ENCODE data around the gene NRCAM. TPM values are rescaled to one million over a fixed set of nuclear protein-coding genes. Genes with fewer than 3 reads are reported as not detected.

Gene NRCAM
- total RNA-seq, 1 donor from 2014 or later: 7.9 TPM

DNA sequence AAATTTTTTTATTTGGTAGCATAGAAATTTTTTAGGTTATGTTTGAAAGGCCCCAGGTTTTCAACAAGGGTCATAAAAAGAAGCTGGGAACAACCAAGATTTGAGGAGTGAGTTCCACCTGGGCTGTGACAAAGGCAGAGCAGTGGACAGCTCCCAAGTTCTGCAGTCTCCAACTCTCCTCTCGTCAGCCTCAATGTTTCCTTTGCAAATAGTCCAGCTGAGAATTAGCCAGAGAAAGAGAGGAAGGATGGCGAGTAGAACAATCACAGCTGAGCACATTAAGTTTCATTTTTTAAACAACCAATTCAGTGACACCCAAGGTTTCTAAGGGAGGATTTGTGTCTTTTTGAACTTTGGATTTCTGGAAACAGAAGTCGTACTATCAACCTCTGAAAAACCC lies 143.2 kb downstream of the NRCAM start:
- no peaks in the 10 kb centered on the region for H3K4me1 ChIP-seq
- no peaks in the 10 kb centered on the region for H3K9me3 ChIP-seq
- DNase-seq (ENCODE audit: extremely low spot score in 2 of 2): no peak
- TF ChIP-seq, protein P1, sequence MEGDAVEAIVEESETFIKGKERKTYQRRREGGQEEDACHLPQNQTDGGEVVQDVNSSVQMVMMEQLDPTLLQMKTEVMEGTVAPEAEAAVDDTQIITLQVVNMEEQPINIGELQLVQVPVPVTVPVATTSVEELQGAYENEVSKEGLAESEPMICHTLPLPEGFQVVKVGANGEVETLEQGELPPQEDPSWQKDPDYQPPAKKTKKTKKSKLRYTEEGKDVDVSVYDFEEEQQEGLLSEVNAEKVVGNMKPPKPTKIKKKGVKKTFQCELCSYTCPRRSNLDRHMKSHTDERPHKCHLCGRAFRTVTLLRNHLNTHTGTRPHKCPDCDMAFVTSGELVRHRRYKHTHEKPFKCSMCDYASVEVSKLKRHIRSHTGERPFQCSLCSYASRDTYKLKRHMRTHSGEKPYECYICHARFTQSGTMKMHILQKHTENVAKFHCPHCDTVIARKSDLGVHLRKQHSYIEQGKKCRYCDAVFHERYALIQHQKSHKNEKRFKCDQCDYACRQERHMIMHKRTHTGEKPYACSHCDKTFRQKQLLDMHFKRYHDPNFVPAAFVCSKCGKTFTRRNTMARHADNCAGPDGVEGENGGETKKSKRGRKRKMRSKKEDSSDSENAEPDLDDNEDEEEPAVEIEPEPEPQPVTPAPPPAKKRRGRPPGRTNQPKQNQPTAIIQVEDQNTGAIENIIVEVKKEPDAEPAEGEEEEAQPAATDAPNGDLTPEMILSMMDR (IDR thresholded peaks at IDR 0.05): no peak
- TF ChIP-seq POLR2A (IDR thresholded peaks at IDR 0.05): no peak
- no peak for TF ChIP-seq POLR2AphosphoS5 (IDR thresholded peaks at IDR 0.05; ENCODE audit: insufficient read depth in 1 of 2, low read depth in 1 of 2)
- H3K27ac ChIP-seq: no peak overlapping the region
- H3K4me3 ChIP-seq: no peak overlapping the region
- no peaks in the 10 kb centered on the region for H3K27me3 ChIP-seq
- intact Hi-C loops (cut with DNase I): no loop called here
- no peaks in the 10 kb centered on the region for H3K36me3 ChIP-seq

DNA sequence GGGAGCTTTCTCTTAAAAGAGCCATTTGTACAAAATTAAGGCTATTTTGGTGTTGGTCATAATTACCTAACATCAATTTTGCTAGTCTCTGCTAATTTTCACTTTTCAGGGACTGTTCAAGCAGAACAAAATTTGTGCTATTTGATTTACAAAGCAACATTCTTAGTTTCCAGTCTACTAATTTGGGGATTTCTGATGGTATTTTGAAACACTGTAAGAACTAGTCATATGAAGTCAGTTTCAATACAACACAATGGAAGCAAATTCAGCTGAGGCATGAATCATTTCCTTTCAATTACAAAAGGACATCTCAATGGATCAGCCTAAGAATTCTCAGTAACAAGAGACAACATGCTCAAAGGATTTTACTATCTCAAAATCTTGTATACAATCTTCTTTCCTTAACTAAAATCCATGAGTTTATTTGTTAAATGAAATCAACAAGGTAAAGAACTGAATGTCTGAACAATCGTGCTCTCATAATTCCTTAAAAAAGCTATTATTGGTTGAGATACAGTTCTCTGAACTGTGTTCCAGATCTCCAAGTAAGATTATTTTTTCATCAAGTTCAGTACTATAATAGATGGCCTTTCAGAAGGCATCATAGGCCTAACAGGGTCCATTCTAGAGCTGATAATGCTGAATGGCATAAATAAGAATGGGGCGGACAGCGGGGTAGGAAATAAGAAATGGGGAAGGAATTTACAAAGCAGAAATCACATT lies 144.6 kb downstream of the NRCAM start:
- H3K4me1 ChIP-seq: no peaks in the 10 kb centered on the region
- H3K36me3 ChIP-seq: no peaks in the 10 kb centered on the region
- intact Hi-C loops (cut with DNase I): no loop called here
- TF ChIP-seq POLR2AphosphoS5 (IDR thresholded peaks at IDR 0.05; ENCODE audit: insufficient read depth in 1 of 2, low read depth in 1 of 2): peak in 1 of 2 donors; percentile 44
- no peak for TF ChIP-seq POLR2A (IDR thresholded peaks at IDR 0.05)
- H3K4me3 ChIP-seq: no peak overlapping the region
- DNase-seq (ENCODE audit: extremely low spot score in 2 of 2): no peak
- no peaks in the 10 kb centered on the region for H3K27me3 ChIP-seq
- no peaks in the 10 kb centered on the region for H3K9me3 ChIP-seq
- H3K27ac ChIP-seq: no peak overlapping the region

DNA sequence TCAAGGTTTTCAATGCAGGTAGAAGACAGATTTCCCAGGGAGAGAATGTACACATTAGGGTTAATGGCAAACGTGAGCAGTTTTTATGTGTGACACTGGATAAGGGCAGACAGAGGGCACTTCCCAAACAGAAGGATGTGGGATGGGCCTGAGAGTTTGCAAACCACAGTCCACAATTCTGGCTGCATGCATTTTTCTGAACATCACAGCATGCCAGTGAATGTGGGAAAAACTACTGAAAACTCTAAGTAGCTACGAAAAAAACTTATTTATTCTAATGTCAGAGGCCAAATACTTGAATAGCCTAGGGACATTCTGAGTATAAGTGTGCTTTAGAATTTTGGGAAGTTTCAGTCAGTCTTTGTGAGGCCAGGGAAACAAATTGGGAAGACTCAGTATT lies 145.9 kb downstream of the NRCAM start:
- Histone ChIP-seq H3K4me3 (no peak overlapping the region), H3K27ac (no peak overlapping the region), H3K36me3 (no peaks in the 10 kb centered on the region), H3K9me3 (no peaks in the 10 kb centered on the region), H3K27me3 (no peaks in the 10 kb centered on the region), H3K4me1 (no peaks in the 10 kb centered on the region)
- TF ChIP-seq POLR2AphosphoS5 (IDR thresholded peaks at IDR 0.05; ENCODE audit: insufficient read depth in 1 of 2, low read depth in 1 of 2) (no peak), POLR2A (IDR thresholded peaks at IDR 0.05) (no peak)
- TF ChIP-seq, protein P1 (IDR thresholded peaks at IDR 0.05): no peak
- no peak for DNase-seq (ENCODE audit: extremely low spot score in 2 of 2)
- intact Hi-C loops (cut with DNase I): no loop called here

DNA sequence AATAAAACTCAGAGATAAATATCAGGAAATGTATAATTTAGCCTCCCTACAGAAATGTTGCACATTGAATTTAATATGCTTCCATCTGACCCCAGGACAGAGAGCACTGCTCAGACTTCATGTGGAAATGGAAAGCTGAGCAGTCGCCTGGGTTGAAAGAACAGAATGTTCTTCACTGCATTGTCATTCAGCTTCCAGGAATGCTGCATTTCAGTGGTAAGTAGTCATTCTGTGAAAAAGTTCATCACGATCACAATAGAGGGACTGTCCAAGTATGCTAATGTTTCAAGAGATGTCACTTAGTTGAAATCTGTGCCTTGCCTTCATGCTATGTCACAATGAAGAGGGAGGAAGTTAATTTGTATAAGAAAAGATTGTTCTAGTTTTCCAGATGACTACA lies 147.3 kb downstream of the NRCAM start:
- Histone ChIP-seq H3K4me3 (no peak overlapping the region), H3K9me3 (no peaks in the 10 kb centered on the region), H3K27me3 (no peaks in the 10 kb centered on the region), H3K36me3 (no peaks in the 10 kb centered on the region), H3K4me1 (no peaks in the 10 kb centered on the region), H3K27ac (no peak overlapping the region)
- peak in 1 of 2 donors; percentile 43 for TF ChIP-seq POLR2AphosphoS5 (IDR thresholded peaks at IDR 0.05; ENCODE audit: insufficient read depth in 1 of 2, low read depth in 1 of 2)
- no peak for TF ChIP-seq POLR2A (IDR thresholded peaks at IDR 0.05)
- intact Hi-C loops (cut with DNase I): no loop called here
- no peak for DNase-seq (ENCODE audit: extremely low spot score in 2 of 2)

DNA sequence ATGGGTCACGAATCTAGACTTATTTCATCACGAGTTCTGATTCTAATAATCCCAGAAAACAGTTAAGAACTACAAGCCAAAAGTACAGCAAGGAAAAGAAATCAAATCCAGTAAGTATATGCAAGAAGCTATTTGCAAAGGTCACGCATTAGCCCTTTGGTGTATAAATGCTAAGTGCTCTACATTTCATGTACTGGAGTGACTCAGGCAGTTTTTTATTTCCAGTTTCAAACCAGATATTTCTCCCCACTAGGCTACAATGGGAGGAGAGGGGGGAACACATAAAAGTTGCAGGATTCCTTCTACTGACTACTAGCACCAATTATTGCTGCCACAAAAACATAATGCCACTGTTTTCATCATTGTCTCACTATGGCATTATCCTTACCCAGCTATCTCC lies 148.0 kb downstream of the NRCAM start:
- no peaks in the 10 kb centered on the region for H3K36me3 ChIP-seq
- TF ChIP-seq POLR2AphosphoS5 (IDR thresholded peaks at IDR 0.05; ENCODE audit: insufficient read depth in 1 of 2, low read depth in 1 of 2): no peak
- no peak for TF ChIP-seq POLR2A (IDR thresholded peaks at IDR 0.05)
- TF ChIP-seq, protein P1 (IDR thresholded peaks at IDR 0.05): no peak
- no peaks in the 10 kb centered on the region for H3K4me1 ChIP-seq
- intact Hi-C loops (cut with DNase I): no loop called here
- no peak overlapping the region for H3K27ac ChIP-seq
- no peaks in the 10 kb centered on the region for H3K27me3 ChIP-seq
- no peak for DNase-seq (ENCODE audit: extremely low spot score in 2 of 2)
- H3K9me3 ChIP-seq: no peaks in the 10 kb centered on the region
- no peak overlapping the region for H3K4me3 ChIP-seq

DNA sequence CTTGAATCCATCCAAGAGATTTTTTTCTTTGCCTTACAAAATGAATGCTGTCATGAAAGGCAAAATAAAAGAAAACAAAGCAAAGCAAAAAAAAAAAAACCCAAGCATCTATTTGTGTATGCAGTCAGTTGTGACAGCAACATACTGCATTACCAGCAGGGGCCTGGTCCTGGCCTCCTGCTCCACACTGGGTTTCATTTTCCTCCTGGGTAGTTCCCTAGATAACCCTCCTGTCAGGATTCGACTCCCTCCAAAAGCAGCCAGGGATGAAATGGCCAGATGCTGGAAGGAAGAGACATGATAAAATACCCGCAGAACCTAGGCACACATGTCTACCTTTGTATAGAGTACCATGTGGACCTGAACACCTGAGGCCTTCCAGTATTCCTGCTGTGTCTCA lies 148.6 kb downstream of the NRCAM start:
- Histone ChIP-seq H3K36me3 (no peaks in the 10 kb centered on the region), H3K9me3 (no peaks in the 10 kb centered on the region), H3K27ac (no peak overlapping the region), H3K4me3 (no peak overlapping the region), H3K4me1 (no peaks in the 10 kb centered on the region), H3K27me3 (no peaks in the 10 kb centered on the region)
- DNase-seq (ENCODE audit: extremely low spot score in 2 of 2): no peak
- intact Hi-C loops (cut with DNase I): no loop called here
- TF ChIP-seq POLR2A (IDR thresholded peaks at IDR 0.05): no peak
- TF ChIP-seq, protein P1 (IDR thresholded peaks at IDR 0.05): no peak
- TF ChIP-seq POLR2AphosphoS5 (IDR thresholded peaks at IDR 0.05; ENCODE audit: insufficient read depth in 1 of 2, low read depth in 1 of 2): no peak

All from vagina (tissue), 2 donors.